Upper lobe of left lung (tissue), 4 donors: Measurements from ENCODE around the gene GLI3.

ENCODE experiments used
- CTCF ChIP-seq, 6 experiments: fragments of 450-650 bp in 4 of 6; fragments of 200-600 bp in 2 of 6; sonication (generic) in 2 of 6; IDR thresholded peaks; one replicate each; pipeline ENCODE4 v1.5.1; 2016 to 2019; ENCODE audit warnings: antibody characterized with exemption in 6 of 6
- POLR2AphosphoS5 ChIP-seq, 2 donors: sonication (generic); formaldehyde crosslinking; IDR thresholded peaks; one replicate each; pipeline ENCODE4 v1.5.1; 2017; ENCODE audit warnings: antibody characterized with exemption in 2 of 2

GRCh38 chr7:42285383-42285824 lies 48.4 kb upstream of the GLI3 start:
- TF ChIP-seq CTCF (IDR thresholded peaks at IDR 0.05) (no peak), POLR2AphosphoS5 (IDR thresholded peaks at IDR 0.05) (no peak)
